ENCODE measurements around the gene PLIN1.

PLIN1 gene

DNA sequence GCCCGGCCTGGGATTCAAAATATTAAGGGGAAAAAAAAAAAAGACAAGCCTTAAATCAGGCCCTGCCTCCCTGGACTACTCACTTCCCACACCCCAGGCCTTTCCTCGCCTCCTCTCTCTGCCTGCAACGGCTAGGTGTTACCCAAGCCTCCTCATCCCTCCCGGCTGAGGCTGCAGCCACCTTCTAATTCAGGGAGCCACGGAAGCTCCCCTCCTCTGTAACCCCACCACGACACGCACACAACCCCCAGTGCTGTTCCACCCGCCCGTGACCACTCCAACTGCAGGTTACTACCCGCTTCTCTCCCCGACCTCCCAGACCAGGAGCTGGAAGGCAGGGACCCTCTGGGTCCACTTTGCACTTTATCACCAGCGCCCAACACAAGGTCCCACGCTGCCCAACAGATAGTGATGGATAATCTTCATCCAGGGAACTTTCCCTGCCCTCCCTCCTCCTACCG is 24.8 kb downstream of the PLIN1 start:
- no peak for DNase-seq (ENCODE audit: low spot score)

DNA sequence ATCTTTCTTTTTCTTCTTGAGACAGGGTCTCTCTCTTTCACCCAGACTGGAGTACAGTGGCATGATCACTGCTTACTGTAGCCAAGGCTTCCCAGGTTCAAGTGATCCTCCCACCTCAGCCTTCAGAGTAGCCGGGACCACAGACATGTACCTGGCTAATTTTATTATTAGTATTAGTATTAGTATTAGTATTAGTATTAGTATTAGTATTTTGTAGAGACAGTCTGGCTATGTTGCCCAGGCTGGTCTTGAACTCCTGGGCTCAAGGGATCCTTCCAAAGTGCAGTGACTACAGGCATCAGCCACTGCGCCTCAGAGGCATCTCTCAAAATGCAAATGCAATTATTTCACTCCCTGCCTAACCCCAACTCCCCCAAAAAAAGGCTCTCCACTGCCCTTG is 25.6 kb downstream of the PLIN1 start:
- no peak for DNase-seq (ENCODE audit: low spot score)

DNA sequence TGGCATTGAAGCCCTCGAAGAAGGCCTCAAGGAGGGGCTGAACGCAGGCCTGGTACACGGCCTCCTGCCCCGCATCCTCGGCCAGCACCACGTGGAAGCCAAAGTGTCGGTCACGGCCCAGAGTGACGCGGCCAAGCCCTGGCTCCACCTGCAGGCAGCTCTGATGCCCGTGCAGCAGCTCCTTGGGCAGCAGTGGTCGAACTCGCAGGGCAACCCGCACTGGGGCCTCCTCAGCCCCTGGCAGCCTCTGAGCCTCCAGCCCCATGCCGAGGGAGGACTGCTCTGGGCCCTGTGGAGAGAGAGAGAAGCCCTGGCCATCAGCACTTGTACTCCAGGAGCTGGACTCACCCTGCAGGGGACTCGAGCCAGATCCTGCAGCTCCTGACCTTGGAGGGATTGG is 26.5 kb downstream of the PLIN1 start:
- DNase-seq (ENCODE audit: low spot score): no peak

DNA sequence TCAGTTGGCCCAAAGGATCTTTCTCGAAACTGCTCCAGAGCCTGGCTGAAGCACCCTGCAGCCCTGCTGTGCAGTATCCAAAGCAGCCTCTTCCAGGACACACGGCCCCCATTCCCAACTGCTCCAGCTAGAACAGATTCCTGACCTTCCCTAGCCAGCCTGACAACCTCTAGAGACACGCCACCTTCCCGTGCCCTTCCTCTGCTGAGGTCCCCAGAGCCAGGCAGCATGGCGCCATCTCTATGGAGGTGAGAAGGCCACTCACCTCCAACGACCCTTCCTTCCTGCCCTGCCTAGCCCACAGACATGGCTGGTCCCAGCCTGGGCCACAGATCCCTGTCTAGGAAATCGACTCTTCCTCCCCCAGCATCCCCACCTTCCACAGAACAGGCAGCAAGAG is 27.0 kb downstream of the PLIN1 start:
- DNase-seq (ENCODE audit: low spot score): no peak

DNA sequence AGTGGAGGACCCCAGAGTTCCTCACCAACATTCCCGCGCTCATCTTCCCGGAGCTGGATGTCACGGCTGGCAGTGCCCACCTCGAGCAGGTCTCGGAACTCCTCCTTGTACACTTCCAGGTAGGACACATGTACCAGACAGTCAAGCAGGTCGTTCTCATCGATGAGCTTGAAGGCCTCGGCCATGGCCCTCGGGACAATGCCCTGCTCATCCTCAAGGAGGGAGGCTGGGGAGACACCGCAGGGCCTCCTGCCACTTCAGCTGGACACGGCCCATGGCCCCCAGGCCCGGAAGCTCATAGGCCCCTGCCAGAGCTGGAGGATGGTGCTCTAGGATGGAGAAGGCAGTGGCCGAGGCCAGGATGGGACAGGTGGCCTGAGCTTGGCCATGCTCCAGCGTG is 29.5 kb downstream of the PLIN1 start:
- no peak for DNase-seq (ENCODE audit: low spot score)

DNA sequence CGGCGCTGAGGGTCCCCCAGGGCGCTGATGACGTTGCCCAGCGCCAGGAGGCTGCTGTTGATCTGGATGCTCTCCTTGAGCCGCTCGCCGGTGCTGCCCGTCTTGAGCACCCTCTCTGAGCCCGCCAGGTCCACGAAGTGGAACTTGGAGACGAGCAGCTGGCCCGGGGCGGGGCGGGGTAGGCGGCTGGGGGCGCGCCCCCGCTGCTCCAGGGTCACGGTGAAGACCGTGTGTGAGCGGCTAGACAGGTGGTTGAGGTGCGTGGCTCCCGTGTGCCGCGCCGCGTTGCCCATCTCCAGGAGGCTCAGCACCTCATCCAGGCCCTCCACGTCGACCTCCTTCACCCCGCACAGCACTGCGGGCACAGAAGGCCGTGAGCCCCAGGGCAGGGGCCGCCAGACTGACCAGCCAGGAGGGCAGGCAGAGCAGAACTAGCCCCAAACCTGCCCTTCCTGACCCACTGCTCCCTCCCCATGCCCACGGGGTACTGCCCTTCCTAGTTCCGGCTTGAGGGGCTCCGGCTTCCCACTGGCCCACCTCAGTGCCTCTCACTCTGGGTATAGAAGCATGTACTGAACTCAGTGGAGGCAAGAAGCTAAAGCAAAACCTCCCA is 30.0 kb downstream of the PLIN1 start:
- DNase-seq (ENCODE audit: low spot score): no peak

DNA sequence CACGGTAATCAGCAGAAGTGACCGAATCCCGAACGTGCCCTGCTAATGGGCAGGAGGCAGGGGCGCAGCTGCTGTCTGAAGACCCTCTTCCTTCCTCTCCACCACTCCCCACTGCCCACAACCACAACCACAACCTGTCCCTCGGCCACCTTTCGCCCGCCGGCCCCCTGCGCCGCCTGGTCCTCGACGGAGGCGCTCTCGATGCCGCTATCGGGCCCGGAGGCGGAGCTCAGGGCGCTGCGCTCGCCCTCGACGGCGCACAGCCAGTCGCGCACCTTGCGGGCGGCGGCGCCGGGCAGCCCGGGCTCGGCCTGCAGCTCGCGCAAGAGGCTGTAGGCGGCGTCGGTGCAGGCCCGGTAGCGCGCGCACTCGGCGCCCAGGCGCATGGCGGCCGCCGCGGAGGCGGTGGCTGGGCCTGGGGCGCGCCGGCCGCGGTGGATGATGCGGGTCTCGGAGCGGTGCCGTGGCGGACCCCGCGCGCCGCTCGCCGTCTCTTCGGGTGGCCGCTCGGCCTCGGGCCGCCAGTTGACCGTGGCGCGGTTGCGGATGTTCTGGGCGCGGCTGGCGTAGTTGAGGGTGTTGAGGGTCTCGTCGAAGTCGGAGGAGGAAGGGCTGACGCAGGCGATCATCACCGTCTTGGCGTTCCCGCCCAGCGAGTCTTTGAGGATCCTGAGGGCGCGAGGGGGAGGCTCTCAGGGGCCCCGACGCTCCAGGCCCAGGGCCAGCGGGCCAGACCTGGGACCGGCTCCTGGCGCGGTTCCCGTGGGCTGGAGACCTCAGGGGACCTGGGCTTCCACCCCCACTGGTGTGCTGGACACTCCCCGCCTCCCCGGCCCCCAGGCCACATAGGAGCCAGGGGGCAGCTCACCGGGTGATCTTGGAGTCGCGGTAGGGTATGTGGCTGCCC is 30.8 kb downstream of the PLIN1 start:
- DNase-seq (ENCODE audit: low spot score): no peak

DNA sequence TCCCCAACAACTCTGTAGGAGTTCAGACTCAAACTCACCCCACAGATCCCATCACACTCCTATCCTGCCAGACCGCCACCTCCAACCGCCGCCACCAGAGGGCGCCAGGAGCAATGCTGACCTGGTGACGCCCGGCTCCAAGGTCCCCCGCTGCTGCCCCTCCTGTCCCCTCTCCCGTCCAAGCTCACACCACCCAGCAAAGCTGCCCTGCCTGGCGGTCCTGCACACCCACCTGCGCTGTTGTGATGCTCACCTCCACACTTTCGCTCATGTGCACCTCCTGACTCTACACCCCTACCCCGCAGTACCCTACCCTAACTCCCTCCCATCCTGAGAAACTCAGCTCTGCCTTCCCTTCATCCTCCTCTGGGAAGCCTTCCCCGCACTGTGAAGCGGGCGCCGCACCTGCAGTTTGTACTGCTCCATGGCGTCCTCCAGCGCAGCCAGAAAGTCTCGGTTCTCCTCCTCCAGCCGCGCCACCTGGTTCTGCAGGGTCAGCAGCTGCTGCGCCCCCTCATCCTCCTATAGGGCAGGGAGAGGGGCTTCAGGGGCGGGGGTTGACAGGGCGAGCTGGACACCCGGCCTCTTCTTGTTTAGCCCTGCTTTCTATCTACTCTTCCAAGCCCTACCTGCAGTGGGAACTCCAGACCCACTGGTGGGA is 31.8 kb downstream of the PLIN1 start:
- DNase-seq (ENCODE audit: low spot score): peak; percentile 52

DNA sequence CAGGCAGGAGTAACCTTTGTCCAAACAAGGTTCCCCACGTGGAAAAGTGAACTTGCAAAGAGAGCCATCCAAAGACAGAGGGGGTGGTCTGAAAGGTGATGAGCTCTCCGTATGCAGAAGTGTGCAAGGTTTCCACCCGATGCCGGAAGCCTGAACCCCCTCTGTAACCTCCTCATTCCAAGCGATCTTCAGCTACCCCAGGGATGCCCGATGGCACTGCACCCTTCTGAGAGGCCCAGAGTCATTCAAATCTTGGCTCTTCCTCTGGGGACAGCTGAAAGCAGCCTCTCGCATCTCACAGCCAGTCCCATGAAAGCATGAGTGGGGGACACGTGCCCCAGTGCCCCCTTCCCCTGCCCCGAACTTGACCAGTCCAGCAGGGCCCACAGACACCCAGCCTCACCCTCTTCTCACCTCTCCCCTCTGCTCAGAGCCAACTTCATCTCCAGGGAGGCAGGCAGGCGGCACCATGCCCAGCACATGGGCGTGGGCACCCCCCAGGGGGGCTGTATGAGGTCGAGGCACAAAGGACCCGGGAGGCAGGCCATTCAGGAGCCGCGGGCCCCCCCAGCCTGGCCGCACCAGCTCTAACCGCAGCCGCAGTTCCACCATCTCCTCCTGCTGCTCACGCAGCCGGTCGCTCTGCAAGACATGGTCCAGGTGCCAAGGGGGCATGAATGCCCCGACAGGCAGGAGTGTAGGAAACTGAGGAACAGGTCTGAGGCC is 32.6 kb downstream of the PLIN1 start:
- no peak for DNase-seq (ENCODE audit: low spot score)

DNA sequence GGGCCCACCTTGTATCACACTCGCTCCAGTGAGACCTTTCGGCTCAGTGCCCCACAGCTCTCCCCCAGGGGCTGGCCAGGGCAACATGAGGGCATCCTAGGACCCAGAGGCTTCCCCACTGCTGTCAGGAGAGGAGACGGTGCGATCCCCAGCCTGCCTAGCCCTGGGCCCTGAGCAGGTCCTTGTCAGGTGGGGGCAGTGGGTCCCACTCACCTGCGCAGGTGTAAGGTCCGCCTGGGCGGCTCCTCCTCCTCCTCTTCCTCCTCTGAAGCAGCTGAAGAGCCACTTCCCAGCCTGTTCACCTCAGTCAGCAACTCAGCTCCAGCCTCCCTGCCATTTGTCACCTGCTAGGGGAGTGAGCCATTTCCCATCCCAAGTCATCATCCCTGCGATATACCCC is 33.5 kb downstream of the PLIN1 start:
- DNase-seq (ENCODE audit: low spot score): no peak

DNA sequence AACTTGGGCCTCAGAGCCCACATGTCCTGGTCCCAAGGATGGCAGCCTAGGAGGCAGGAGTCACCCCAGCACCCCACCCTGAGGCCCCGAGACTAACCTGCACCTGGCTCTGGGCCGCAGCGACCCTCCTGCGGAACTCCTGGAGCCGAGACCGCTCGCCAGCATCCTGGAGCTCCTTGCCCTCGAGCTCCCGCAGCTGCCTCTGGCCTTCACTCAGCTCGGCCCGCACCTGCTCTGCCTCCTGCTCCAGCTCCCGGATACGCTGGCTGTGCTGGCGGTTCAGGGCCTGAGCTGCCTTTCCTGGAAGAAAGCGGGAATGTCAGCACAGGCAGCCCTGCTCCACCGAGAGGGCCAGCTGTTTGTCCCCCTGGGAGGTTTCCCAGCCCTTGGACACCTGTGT is 37.1 kb downstream of the PLIN1 start:
- DNase-seq (ENCODE audit: low spot score): no peak

DNA sequence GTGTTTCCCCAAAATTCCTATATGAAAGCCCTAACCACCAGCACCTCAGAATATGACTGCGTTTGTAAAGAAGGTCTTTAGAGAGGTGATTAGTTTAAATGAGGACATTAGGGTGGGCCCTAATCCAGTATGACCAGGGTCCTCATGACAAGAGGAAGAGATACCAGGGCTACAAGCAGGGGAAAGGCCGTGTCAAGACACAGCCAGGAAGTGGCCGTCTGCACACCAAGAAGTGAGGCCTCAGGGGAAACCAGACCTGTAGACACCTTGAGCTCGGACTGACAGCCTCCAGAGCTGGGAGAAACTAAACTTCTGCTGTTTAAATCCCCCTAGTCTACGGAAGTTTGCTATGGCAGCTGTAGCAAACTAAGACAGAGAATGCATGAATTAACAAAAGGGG is 38.1 kb downstream of the PLIN1 start:
- no peak for DNase-seq (ENCODE audit: low spot score)

DNA sequence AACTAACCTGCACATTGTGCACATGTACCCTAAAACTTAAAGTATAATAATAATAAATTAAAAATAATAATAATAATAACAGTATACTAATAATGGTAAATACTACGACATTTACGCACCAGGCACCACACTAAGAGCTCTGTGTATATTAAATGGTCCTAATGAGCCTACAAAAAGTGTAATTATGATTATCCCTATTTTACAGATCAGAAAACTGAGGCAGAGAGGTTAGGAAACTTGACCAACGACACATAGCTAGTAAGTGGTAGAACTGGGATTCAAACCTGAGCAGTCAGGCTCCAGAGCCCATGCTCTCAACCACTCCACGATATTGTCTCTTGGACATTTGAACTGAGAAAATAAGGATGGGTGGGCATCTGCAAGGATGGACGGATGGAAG is 38.9 kb downstream of the PLIN1 start:
- DNase-seq (ENCODE audit: low spot score): no peak

DNA sequence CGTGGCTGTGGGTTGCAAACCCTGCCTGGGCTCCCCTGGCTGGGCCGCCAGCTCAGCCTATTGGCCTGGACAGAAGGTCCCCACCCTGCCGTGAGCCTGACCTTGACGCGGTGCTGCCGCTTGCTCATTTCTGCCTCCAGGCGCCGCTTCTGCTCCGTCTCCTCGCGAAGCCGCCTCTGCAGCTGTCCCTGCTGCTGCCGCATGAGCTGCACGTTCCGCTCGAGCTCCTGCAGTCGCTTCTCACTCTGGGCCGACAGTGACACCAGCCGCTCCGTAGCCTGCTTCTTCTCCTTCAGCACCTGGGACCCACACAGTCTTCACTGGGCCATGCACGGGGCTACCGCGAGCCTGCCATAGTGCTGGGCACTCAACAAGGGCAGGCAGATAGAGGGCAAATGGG is 45.6 kb downstream of the PLIN1 start:
- no peak for DNase-seq (ENCODE audit: low spot score)

DNA sequence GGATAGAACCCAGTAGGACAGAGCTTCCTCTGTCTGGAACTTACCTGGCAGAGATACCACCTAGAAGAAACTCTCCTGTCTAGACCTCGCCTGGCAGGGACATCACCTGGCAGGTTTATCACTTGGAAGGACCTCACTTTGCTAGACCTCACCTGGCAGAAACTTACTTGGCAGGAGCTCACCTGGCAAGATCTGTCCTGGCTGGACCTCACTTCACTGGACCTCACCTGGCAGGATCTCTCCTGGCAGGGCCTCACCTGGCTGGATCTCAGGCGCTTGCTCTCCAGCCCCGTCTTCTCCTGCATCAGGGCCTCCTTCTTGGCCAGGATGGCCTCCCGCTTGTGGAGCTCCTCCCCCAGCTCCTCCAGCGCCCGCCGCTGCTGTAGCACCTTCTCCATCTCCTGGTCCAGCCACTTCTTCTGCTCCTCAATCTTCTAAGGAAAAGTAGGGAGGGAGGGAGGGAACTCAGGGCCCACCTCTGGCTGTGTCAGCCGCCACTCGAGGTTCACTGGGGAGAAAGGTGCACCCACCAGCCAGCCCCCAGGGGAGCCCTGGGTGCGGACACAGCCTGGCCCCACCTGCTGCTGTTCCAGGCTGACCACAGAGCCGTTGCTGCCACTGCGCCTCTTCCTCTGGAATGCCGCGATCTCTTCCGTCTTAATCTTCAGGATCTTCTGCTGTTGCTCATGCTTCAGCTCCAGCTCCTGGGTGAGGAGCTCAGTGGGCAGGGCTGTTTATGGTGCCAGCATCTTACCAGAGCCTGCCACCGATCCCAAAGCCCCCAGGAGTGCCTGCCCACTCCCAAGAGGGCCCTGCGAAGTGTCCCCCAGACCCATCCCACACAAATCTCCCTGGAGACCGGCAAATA is 46.4 kb downstream of the PLIN1 start:
- DNase-seq (ENCODE audit: low spot score): no peak

DNA sequence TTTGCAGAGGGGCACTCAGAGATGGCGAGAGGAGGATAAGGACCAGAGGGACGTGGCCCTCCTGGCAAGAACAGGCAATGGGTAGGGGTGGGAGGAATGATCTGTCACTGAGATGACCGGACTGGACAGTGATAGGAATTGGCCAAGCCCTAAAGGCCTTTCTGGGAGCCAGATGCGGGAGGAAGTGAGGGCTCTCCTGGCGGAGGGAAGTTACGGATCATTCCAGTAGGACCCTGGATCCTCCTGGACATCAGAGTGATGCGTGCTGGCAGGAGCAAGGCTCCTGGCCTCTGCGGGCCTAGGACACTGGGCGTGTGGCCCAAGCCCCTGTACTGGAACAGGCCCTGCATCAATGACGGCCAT is 47.3 kb downstream of the PLIN1 start:
- no peak for DNase-seq (ENCODE audit: low spot score)

DNA sequence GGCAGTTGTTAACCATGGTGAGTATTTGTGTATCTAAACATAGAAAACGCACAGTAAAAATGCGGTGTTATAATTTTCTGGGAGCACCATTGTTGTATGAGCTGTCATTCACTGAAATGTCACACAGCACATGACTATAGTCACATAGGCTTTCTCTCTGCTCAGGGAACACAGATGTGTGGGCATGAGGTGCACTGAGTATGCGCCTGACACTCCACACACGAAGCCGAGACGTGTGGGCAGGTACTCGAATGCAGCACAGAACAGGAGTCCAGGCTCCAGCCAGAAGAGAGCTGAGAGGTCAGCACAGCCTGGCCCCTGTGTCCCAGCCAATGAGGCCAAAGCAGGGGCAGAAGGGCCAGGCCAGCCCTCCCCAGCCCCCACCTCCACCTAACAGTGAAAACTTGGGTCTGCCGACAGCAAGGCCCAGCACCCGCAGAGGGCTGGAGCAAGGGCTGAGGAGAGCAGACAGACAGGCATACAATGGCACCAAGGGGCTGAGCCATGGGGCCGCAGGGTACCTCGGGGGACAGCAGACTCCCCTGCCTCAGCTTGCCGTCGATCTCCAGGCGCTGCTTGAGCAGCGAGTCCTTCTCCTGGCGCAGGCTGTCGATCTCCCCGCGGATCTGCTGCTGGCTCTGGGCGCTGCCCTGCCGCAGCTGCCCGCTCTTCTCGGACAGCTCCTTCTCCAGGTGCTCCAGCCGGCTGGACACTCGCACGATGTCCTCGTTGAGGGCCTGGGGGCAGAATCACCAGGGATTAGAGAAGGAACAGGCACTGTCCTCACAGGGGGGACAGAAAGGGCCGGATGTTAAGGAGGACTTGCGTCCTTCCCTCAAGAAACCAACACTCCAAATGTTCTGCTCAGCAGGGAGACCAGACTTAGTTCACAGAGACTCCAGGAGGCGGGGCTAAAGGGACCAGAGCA is 47.9 kb downstream of the PLIN1 start:
- no peak for DNase-seq (ENCODE audit: low spot score)

DNA sequence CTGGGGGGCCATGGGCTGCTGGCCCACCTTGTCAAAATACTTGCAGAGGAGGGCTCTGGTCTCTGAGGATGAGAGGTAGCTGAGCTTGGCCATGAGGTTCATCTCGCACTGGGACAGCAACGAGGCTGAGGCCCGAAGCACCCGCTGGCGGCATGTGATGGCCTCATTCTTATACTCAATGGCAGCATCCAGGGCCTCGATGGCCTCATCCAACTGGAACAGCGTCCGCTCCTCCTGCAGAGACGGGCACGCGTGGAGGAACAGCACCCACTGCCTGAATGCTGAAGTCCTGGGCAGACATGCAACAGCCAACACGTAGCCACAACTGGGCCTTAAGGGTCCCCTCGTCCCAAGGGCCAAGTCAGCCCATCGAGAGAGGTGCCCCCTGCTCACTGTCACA is 48.9 kb downstream of the PLIN1 start:
- no peak for DNase-seq (ENCODE audit: low spot score)

DNA sequence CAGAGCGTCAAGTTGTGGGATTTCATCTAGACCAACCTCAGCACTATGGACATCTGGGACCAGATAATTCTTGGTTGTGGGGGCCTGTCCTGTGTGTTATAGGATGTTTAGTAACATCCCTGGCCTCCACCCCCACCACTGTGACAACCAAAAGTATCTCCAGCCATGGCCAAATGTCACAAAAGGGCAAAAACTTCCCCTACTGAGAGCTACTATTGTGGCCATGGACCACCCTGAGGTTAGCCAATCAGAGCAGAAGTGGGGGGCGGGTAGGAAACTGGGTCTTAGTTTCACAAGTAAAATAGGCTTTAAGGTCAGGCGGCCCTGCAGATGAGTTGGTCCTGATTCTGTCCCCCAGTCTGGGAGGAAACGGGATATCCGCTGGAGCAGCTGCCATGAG is 49.3 kb downstream of the PLIN1 start:
- DNase-seq (ENCODE audit: low spot score): no peak

All from CD4-positive, alpha-beta T cell treated with Interleukin-2 at 100 ng/mL for 4 hours (primary cell).